HG03575 (cell line): ENCODE data around the gene NFILZ.

Experiments
- ATAC-seq: cut with Tn5 transposase; IDR thresholded peaks from one replicate; pipeline ENCODE4 v1.9.1; 2021; ENCODE audit not compliant: unreplicated experiment, insufficient number of reproducible peaks, low FRiP score; ENCODE audit errors: extremely low read depth

NFILZ gene

GRCh38 chr19:8629996-8630683 lies at the start of gene NFILZ:
TSS of gene NFILZ (plus strand) at chr19:8630633. CDS start at chr19:8676766, 46,133 bp downstream.
- no peak for ATAC-seq

GRCh38 chr19:8580710-8581281 lies 49.6 kb upstream of the NFILZ start:
- no peak for ATAC-seq

DNA sequence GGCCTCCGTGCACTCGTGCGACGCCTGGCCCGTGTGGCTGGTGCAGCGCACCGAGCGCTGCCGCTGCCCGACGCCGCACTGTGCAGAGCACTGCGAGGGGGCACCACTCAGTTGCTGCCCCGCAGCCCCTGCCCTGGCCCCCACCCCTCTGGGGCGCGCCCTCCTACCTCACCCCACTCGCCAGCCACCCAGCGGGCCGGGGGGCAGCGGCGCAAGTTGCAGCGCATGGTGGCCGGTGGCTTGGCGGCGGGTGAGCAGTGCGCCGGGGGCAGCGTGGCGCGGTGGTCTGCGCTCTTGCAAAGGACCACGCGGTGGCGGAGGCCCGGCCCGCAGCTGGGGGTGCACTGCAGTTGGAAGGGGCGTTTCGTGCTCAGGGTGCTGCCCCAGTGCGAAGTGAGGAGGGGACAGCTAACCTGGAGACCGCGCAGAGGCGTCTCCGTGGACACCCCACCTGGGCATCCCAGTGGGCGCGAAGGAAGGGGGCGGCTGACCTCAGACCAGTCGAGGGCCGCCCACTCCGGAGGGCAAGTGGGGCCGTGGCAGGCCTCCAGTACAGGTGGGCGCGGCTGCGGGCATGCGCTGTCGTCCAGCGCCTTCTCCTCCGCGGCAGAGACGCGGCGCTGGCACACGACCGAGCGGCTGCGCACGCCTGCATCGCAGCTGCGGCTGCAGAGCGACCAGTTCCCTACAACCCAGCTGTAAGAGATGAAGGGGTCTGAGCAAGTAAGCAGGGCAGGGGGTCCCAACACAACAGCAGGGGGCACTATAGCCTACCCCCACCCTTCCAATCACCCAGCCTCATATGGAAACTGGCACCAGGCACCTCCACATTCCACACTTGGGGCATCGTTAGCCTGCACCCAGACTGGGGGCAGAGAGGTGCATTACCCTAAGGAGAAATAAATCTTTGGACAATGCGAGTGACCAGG lies 45.2 kb upstream of the NFILZ start:
- no peak for ATAC-seq

DNA sequence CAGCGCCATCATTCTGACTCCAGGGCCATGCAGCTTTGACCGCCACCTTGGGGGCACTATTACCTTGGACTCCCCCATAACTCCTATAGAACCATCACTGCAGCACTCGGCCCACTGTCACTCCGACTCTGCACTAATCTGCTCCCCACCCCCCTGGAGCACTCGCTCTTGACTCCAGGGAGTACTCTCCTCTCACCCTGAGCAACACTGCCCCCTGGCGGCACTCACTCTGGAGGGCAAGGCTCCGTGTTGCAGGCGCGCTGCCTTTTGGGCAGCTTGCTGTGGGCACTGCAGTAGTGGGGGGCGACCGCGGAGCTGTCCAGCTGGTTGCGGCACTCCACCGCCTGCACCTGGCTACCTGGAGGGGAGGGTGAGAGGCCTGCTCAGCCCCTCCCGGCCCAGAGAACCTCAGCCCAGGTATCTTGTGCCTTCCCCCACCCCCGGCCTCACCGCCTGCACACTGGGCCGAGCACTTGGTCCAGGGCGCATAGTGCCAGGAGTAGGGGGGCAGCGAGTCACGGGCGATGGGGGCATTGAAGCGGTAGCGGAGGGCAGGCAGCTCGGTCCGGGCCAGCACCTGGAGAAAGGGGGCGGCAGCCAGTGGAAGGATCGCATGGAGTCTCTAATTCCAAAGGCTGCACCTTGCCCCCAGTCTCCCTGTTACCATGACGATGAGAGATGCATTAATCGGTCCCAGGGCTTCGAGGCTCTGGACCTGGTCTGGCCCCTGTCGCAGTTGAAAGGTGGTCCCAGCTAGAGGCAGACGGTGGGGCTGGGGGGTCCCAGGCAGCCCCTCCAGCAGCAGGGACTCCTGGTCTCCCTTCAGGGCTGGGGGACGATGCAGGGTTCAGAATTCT lies 44.3 kb upstream of the NFILZ start:
- ATAC-seq: no peak

GRCh38 chr19:8589177-8589714 lies 41.2 kb upstream of the NFILZ start:
- no peak for ATAC-seq

DNA sequence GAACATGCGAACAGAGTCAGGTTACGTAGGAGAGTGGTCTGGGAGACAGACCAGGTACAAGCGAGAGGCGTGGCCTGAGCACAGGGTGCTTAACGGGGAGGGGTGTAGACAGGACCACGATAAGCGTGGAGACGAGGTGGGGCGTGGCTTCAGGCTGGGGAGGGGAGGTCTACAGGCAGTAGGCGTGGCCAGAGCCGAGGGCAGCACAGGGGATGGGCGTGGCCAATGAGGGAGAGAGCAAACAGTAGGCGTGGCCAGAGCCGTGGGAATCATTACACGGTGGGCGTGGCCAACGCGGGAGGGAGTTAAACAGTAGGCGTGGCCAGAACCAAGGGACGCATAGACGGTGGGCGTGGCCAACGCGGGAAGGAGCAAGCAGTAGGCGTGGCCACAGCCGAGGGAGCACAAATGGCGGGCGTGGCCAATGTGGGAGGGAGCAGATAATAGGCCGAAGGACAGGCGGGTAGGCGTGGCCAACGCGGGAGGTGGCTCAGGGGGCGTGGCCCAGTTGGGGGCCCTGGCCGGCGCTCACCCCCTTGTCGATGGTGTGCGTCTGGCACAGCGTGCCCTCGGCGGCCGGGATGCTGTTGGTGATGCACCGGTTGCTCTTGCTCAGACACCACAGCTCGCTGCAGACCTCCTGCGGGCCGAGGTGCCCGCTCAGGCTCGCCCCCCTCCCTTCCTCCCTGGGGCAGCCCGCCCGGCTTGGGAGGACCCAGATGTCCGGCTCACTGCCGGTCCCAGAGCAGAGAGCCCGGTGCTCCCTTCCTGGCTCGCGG lies 38.0 kb upstream of the NFILZ start:
- ATAC-seq: no peak

GRCh38 chr19:8593931-8594330 lies 36.5 kb upstream of the NFILZ start:
- no peak for ATAC-seq

GRCh38 chr19:8595651-8596050 lies 34.8 kb upstream of the NFILZ start:
- ATAC-seq: no peak

- no peak for ATAC-seq
Observed at GRCh38 chr19:8596168-8596567, 34.3 kb upstream of the NFILZ start.

- ATAC-seq: no peak
Observed at GRCh38 chr19:8600064-8600463, 30.4 kb upstream of the NFILZ start.

GRCh38 chr19:8600816-8601215 lies 29.6 kb upstream of the NFILZ start:
- no peak for ATAC-seq

DNA sequence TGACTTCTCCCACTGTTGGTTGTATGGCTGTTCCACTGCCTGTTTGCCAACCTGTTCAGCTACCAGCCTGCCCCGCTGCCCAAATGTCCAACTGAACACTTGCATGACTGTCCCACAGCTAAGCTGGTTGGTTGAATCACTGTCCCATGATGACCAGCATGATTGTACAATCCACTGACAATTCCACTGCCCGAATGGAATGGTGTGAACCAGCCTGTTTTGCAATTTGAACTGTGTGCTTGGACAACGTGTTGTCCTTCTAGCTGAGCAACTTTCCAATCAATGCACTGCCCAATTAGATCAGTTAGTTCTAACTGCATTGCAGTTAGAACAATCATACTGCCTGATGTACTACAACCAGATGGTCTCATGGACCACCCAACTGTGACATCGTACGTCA lies 28.6 kb upstream of the NFILZ start:
- no peak for ATAC-seq

DNA sequence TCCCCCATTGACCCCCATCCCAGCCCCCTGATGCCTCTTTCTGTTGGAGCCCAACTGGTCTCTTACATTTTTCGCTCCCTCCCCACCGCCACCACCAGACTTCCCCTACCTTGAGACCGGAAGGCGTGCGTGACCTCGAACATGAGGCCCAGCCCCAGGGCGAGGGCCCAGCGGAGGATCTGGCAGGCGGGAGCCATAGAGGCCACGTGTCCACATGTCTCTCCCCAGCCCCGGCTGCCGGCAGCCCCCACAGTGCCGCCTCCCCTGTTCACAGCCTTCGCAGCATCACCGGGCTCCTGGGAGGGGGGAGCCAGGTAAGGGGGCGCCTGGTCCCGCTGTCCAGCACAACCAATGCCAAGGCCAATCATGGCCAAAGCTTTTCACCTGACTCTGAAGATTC lies 24.9 kb upstream of the NFILZ start:
- ATAC-seq: no peak

DNA sequence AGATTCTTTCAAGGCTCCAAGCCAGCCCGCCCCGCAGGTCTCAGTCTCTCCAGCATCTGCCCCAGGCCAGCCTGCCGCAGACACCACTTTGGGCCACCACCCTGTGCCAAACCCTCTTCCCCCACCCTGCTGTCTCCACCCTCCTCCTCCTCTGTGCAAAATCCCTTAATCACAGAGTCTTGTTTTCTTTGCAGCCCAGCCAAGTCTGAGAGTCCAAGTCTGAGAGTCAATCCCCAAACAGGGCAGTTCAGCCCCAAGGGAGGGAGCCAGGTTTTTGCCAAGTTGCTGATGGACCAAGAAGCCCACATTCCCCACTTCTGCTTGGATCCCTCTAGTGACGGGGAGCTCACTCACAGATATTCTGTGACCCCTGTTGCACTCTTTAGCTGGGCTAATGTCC lies 23.0 kb upstream of the NFILZ start:
- ATAC-seq: no peak

DNA sequence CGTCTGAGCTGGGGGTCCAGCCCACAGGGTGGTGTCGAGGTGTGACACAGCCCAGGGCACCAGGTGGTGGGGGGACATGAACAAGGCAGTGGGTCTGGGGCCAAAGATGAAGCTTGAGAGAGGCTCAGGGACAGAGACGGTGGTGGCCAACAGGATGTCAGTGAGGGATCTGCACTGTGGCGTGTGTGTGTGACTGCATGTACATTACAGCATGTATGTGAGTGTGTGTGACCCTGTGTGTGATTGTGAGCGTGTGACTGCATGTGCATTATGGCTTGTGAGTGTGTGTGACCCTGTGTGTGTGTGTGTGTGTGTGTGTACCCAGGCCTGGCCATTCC lies 21.5 kb upstream of the NFILZ start:
- no peak for ATAC-seq

GRCh38 chr19:8609279-8610040 lies 21.0 kb upstream of the NFILZ start:
- ATAC-seq: no peak

- ATAC-seq: no peak
Observed at GRCh38 chr19:8610041-8610935, 20.1 kb upstream of the NFILZ start, which contains the start of gene ADAMTS10. TSS of gene ADAMTS10 (minus strand) at chr19:8610715. CDS start at chr19:8605710, 5,005 bp downstream.
